RWPE1 (cell line): Measurements from ENCODE around the gene STK38.

ENCODE experiments used
- CTCF ChIA-PET: fragments of 350-600 bp; sonication (Branson Sonifier 250); formaldehyde crosslinking; extraction: SDS; loops from one replicate; lab custom pipeline; 2021; lab: Yijun Ruan, JAX
- POLR2A ChIA-PET: fragments of 400-600 bp; formaldehyde crosslinking; extraction: SDS; loops from one replicate; lab custom pipeline; 2020; ENCODE audit warnings: antibody characterized with exemption; ENCODE audit not compliant: low non-redundant PET; lab: Yijun Ruan, JAX
- DNase-seq: peaks from one replicate; pipeline ENCODE4 v3.0.0; 2012; ENCODE audit warnings: low spot score
- H3K27ac ChIP-seq: fragments of 450-650 bp; 2 replicates; pipeline ENCODE4 v1.5.1; 2017
- TF ChIP-seq, protein P1 (sequence below): fragments of 450-650 bp; conservative IDR thresholded peaks from 2 replicates; pipeline ENCODE4 v1.5.1; 2017; ENCODE audit warnings: low read depth, mild to moderate bottlenecking

STK38 gene

GRCh38 chr6:36526066-36526465 lies 21.2 kb downstream of the STK38 start:
- DNase-seq, result no peak
- ChIA-PET CTCF (interaction anchor here (0.6 to 0.7 kb wide), 2 partner anchors 43 to 173 kb away, joined by 3 to 4 read pairs; no protein-coding TSS in a partner anchor), POLR2A (no interaction called here)
- H3K27ac ChIP-seq, result no peak overlapping the region
- TF ChIP-seq, protein P1, sequence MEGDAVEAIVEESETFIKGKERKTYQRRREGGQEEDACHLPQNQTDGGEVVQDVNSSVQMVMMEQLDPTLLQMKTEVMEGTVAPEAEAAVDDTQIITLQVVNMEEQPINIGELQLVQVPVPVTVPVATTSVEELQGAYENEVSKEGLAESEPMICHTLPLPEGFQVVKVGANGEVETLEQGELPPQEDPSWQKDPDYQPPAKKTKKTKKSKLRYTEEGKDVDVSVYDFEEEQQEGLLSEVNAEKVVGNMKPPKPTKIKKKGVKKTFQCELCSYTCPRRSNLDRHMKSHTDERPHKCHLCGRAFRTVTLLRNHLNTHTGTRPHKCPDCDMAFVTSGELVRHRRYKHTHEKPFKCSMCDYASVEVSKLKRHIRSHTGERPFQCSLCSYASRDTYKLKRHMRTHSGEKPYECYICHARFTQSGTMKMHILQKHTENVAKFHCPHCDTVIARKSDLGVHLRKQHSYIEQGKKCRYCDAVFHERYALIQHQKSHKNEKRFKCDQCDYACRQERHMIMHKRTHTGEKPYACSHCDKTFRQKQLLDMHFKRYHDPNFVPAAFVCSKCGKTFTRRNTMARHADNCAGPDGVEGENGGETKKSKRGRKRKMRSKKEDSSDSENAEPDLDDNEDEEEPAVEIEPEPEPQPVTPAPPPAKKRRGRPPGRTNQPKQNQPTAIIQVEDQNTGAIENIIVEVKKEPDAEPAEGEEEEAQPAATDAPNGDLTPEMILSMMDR, result no peak

GRCh38 chr6:36525346-36525745 lies 21.9 kb downstream of the STK38 start:
- no peak overlapping the region for H3K27ac ChIP-seq
- ChIA-PET CTCF (no interaction called here), POLR2A (no interaction called here)
- DNase-seq, result no peak
- TF ChIP-seq, protein P1, result no peak

GRCh38 chr6:36524871-36525270 lies 22.4 kb downstream of the STK38 start:
- TF ChIP-seq, protein P1, result no peak
- POLR2A ChIA-PET, result no interaction called here
- no peak overlapping the region for H3K27ac ChIP-seq
- CTCF ChIA-PET, result no interaction called here
- no peak for DNase-seq

- POLR2A ChIA-PET, result no interaction called here
- H3K27ac ChIP-seq, result no peak overlapping the region
- TF ChIP-seq, protein P1, result no peak
- CTCF ChIA-PET, result interaction anchor here (0.5 kb wide), 1 partner anchor 496 kb away, joined by 3 read pairs; no protein-coding TSS in a partner anchor
- DNase-seq, result no peak
Observed at GRCh38 chr6:36523936-36524499, 23.3 kb downstream of the STK38 start.

- no peak for DNase-seq
- H3K27ac ChIP-seq, result no peak overlapping the region
- ChIA-PET POLR2A (no interaction called here), CTCF (interaction anchor here (0.6 kb wide), 1 partner anchor 11 kb away, joined by 4 read pairs; no protein-coding TSS in a partner anchor)
- TF ChIP-seq, protein P1, result no peak
Observed at GRCh38 chr6:36523451-36523850, 23.8 kb downstream of the STK38 start.

DNA sequence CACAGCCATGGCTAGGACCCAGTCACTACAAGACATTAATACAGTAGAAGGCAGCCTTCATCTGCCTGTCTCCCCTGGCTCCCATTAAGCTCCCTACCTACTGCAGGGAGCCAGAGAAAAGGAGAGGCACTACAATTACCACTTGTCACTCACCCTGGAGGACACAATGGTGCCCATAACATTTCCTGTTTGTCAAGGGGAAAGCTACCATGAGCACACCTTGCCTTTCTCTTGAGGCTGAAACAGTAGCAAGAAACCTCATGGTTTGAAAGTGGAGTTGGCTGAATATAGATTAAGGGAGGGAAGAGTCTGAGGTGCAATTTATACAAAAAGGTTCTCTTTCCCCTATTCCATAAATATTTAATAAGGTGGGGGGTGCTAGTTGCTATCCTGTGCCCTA lies 27.9 kb downstream of the STK38 start:
- ChIA-PET POLR2A (no interaction called here), CTCF (no interaction called here)
- TF ChIP-seq, protein P1, result no peak
- no peak for DNase-seq
- no peak overlapping the region for H3K27ac ChIP-seq
